Osteoblast (primary cell): ENCODE results near the gene CNTNAP5. TPM values are rescaled to one million over a fixed set of nuclear protein-coding genes. Genes with fewer than 3 reads are reported as not detected.

Experiments
- DNase-seq: peaks from one replicate; pipeline ENCODE4 v3.0.0; 2011; ENCODE audit warnings: low spot score, mixed read lengths; ENCODE audit not compliant: insufficient read length; ENCODE audit errors: missing footprints
- H2AFZ ChIP-seq: 2 replicates; pipeline ENCODE4 v1.6.0; 2011; ENCODE audit warnings: mild to moderate bottlenecking, low read length
- H3K27ac ChIP-seq: 2 replicates; pipeline ENCODE4 v1.5.1; 2011; ENCODE audit warnings: mild to moderate bottlenecking, low read depth, low read length, moderate library complexity
- H3K27me3 ChIP-seq: 2 replicates; pipeline ENCODE4 v1.6.0; 2012; ENCODE audit warnings: mild to moderate bottlenecking, control low read depth, inconsistent platforms, low read length, moderate library complexity; ENCODE audit not compliant: insufficient read depth
- H3K36me3 ChIP-seq: 2 replicates; pipeline ENCODE4 v1.5.1; 2011; ENCODE audit warnings: mild to moderate bottlenecking, low read length, control low read depth, moderate library complexity; ENCODE audit not compliant: insufficient read depth
- H3K4me1 ChIP-seq: 2 replicates; pipeline ENCODE4 v1.5.1; 2011; ENCODE audit warnings: mild to moderate bottlenecking, low read length, control low read depth, moderate library complexity; ENCODE audit not compliant: insufficient read depth
- H3K4me2 ChIP-seq: 2 replicates; pipeline ENCODE4 v1.6.0; 2011; ENCODE audit warnings: mild to moderate bottlenecking, low read length; ENCODE audit not compliant: insufficient read depth
- H3K4me3 ChIP-seq: fragments of 200-600 bp; sonication (generic); 3 replicates; pipeline ENCODE4 v1.5.1; 2012; ENCODE audit warnings: mild to moderate bottlenecking, low read length, inconsistent platforms; ENCODE audit not compliant: insufficient read depth
- H3K79me2 ChIP-seq: 2 replicates; pipeline ENCODE4 v1.6.0; 2012; ENCODE audit warnings: mild to moderate bottlenecking, low read length, control low read depth, inconsistent platforms; ENCODE audit not compliant: insufficient read depth
- H3K9me3 ChIP-seq: 2 replicates; pipeline ENCODE4 v1.5.1; 2011; ENCODE audit warnings: low read depth, low read length, control low read depth
- H4K20me1 ChIP-seq: 2 replicates; pipeline ENCODE4 v1.6.0; 2012; ENCODE audit warnings: mild to moderate bottlenecking, low read length, control low read depth; ENCODE audit not compliant: insufficient read depth
- CTCF ChIP-seq: IDR thresholded peaks from 2 replicates; pipeline ENCODE4 v1.5.1; 2011; ENCODE audit warnings: mild to moderate bottlenecking, low read depth, low read length, moderate library complexity; ENCODE audit errors: extremely low read depth
- total RNA-seq: library from RNA; depleted of rRNA; stranded (reverse); fragments of >200 nt; gene quantifications from 2 replicates; pipeline ENCODE4 v1.2.3, GENCODE V29; 2012

Gene CNTNAP5
- total RNA-seq, 1 donor: not detected

GRCh38 chr2:124149571-124149970 lies 124.5 kb downstream of the CNTNAP5 start:
- H3K4me1 ChIP-seq: no peaks in the 10 kb centered on the region
- no peak for DNase-seq
- H3K27ac ChIP-seq: no peak overlapping the region
- H3K27me3 ChIP-seq: no peaks in the 10 kb centered on the region
- H3K4me3 ChIP-seq: no peak overlapping the region
- no peaks in the 10 kb centered on the region for H3K79me2 ChIP-seq
- no peak overlapping the region for H2AFZ ChIP-seq
- H3K9me3 ChIP-seq: no peaks in the 10 kb centered on the region
- no peak for TF ChIP-seq CTCF
- H3K36me3 ChIP-seq: no peaks in the 10 kb centered on the region
- no peaks in the 10 kb centered on the region for H4K20me1 ChIP-seq
- H3K4me2 ChIP-seq: no peak overlapping the region

- no peaks in the 10 kb centered on the region for H4K20me1 ChIP-seq
- no peaks in the 10 kb centered on the region for H3K9me3 ChIP-seq
- H2AFZ ChIP-seq: no peak overlapping the region
- DNase-seq: no peak
- no peaks in the 10 kb centered on the region for H3K79me2 ChIP-seq
- H3K4me2 ChIP-seq: no peak overlapping the region
- no peaks in the 10 kb centered on the region for H3K4me1 ChIP-seq
- no peak for TF ChIP-seq CTCF
- H3K36me3 ChIP-seq: no peaks in the 10 kb centered on the region
- no peak overlapping the region for H3K27ac ChIP-seq
- no peak overlapping the region for H3K4me3 ChIP-seq
- H3K27me3 ChIP-seq: no peaks in the 10 kb centered on the region
Measured at GRCh38 chr2:124151691-124152090, 126.6 kb downstream of the CNTNAP5 start.

- H2AFZ ChIP-seq: no peak overlapping the region
- no peak overlapping the region for H3K4me2 ChIP-seq
- no peak for DNase-seq
- no peak overlapping the region for H3K27ac ChIP-seq
- H3K9me3 ChIP-seq: no peaks in the 10 kb centered on the region
- H4K20me1 ChIP-seq: no peaks in the 10 kb centered on the region
- H3K27me3 ChIP-seq: no peaks in the 10 kb centered on the region
- no peaks in the 10 kb centered on the region for H3K4me1 ChIP-seq
- no peak overlapping the region for H3K4me3 ChIP-seq
- H3K79me2 ChIP-seq: no peaks in the 10 kb centered on the region
- no peaks in the 10 kb centered on the region for H3K36me3 ChIP-seq
- TF ChIP-seq CTCF: no peak
Measured at GRCh38 chr2:124153713-124154112, 128.6 kb downstream of the CNTNAP5 start.

- Histone ChIP-seq H3K9me3 (no peaks in the 10 kb centered on the region), H3K27ac (no peak overlapping the region), H3K4me3 (no peak overlapping the region), H4K20me1 (no peaks in the 10 kb centered on the region), H2AFZ (no peak overlapping the region), H3K4me2 (no peak overlapping the region), H3K79me2 (no peaks in the 10 kb centered on the region), H3K4me1 (no peaks in the 10 kb centered on the region), H3K27me3 (no peaks in the 10 kb centered on the region), H3K36me3 (no peaks in the 10 kb centered on the region)
- DNase-seq: no peak
- TF ChIP-seq CTCF: no peak
Measured at GRCh38 chr2:124159166-124159565, 134.1 kb downstream of the CNTNAP5 start.
